Measurements from ENCODE around the gene BTNL9. TPM values are rescaled to one million over a fixed set of nuclear protein-coding genes. Genes with fewer than 3 reads are reported as not detected.
"Not testable (repeated sequence)": the region's sequence is repeated elsewhere in the genome, so short reads cannot be mapped to it uniquely, and the experiment has no call there.

Gene BTNL9
- total RNA-seq, 1 experiment from 2014 or later = 0.96 TPM

- H3K4me1 Mint-ChIP-seq; H4K8ac ChIP-seq (replicated peaks; ENCODE audit: insufficient read length, low read depth, low read length); H4K5ac ChIP-seq (ENCODE audit: insufficient read length, low read depth, low read length); H3K27ac Mint-ChIP-seq; DNase-seq; H3K4me1 ChIP-seq (ENCODE audit: insufficient read depth, low read length); H2BK15ac ChIP-seq (ENCODE audit: low read depth, low read length); H3K4me2 ChIP-seq (ENCODE audit: insufficient read depth, insufficient read length, low read length); H3K4me3 Mint-ChIP-seq; H3K9me3 ChIP-seq (ENCODE audit: control insufficient read depth, low read depth, low read length); H2BK20ac ChIP-seq (ENCODE audit: low read depth, low read length, poor library complexity, severe bottlenecking); H3K18ac ChIP-seq (ENCODE audit: insufficient read length, low read depth, low read length); H3K23ac ChIP-seq (ENCODE audit: insufficient read length, low read depth, low read length); H2AFZ ChIP-seq (ENCODE audit: low read length); H3T11ph ChIP-seq (ENCODE audit: low read length); H4K20me1 ChIP-seq (ENCODE audit: control insufficient read depth, insufficient read depth, insufficient read length); H4K91ac ChIP-seq (ENCODE audit: insufficient read length, low read depth, low read length); H3K27ac ChIP-seq (ENCODE audit: insufficient read length, low read depth, low read length); H3K36me3 Mint-ChIP-seq (ENCODE audit: insufficient read depth in 1 of 3, low read depth in 3 of 3); H3K23me2 ChIP-seq (ENCODE audit: insufficient read length, low read depth, low read length, poor library complexity, severe bottlenecking); H2BK120ac ChIP-seq (ENCODE audit: low read depth, low read length, poor library complexity, severe bottlenecking); H3K14ac ChIP-seq (ENCODE audit: insufficient read depth, low read length); H3K4ac ChIP-seq (ENCODE audit: low read depth, low read length); H3K56ac ChIP-seq (ENCODE audit: insufficient read length, low read depth, low read length); H3K9ac ChIP-seq (ENCODE audit: extremely low read depth, insufficient read length, low read length); H2AK5ac ChIP-seq (ENCODE audit: insufficient read length, low read length); H3K79me1 ChIP-seq (ENCODE audit: insufficient read depth, low read depth, low read length, poor library complexity, severe bottlenecking); H3K9me3 Mint-ChIP-seq; H3K79me2 ChIP-seq (ENCODE audit: insufficient read depth, low read length); H2BK5ac ChIP-seq (ENCODE audit: insufficient read length, low read length); H2BK12ac ChIP-seq (ENCODE audit: insufficient read length, low read depth, low read length): not testable (repeated sequence)
- peaks cover 18% of the 10 kb centered on the region for H3K27me3 ChIP-seq (ENCODE audit: insufficient read depth, low read length)
- WGBS (ENCODE audit: extremely low coverage, insufficient read length, low lambda C conversion rate) = no CpG with 5 or more reads among the region's 26 CpGs
- peaks cover 20% of the 10 kb centered on the region for H3K27me3 Mint-ChIP-seq (ENCODE audit: low read depth)
These were observed 56.8 kb downstream of the BTNL9 start for GRCh38 chr5:181096721-181097382.

GRCh38 chr5:181097383-181097753, 57.3 kb downstream of the BTNL9 start:
- H4K91ac ChIP-seq (ENCODE audit: insufficient read length, low read depth, low read length); H4K5ac ChIP-seq (ENCODE audit: insufficient read length, low read depth, low read length); H3K9me3 Mint-ChIP-seq; H3K23ac ChIP-seq (ENCODE audit: insufficient read length, low read depth, low read length); H3K9me3 ChIP-seq (ENCODE audit: control insufficient read depth, low read depth, low read length); H3K4me1 ChIP-seq (ENCODE audit: insufficient read depth, low read length); H3K4me3 Mint-ChIP-seq; H2AK5ac ChIP-seq (ENCODE audit: insufficient read length, low read length); H3K79me2 ChIP-seq (ENCODE audit: insufficient read depth, low read length); H3K9ac ChIP-seq (ENCODE audit: extremely low read depth, insufficient read length, low read length); H4K20me1 ChIP-seq (ENCODE audit: control insufficient read depth, insufficient read depth, insufficient read length); H2BK120ac ChIP-seq (ENCODE audit: low read depth, low read length, poor library complexity, severe bottlenecking); H2BK12ac ChIP-seq (ENCODE audit: insufficient read length, low read depth, low read length); H2BK20ac ChIP-seq (ENCODE audit: low read depth, low read length, poor library complexity, severe bottlenecking); H3T11ph ChIP-seq (ENCODE audit: low read length); H2BK15ac ChIP-seq (ENCODE audit: low read depth, low read length); DNase-seq; H3K4me2 ChIP-seq (ENCODE audit: insufficient read depth, insufficient read length, low read length); H4K8ac ChIP-seq (replicated peaks; ENCODE audit: insufficient read length, low read depth, low read length); H3K27ac Mint-ChIP-seq; H3K23me2 ChIP-seq (ENCODE audit: insufficient read length, low read depth, low read length, poor library complexity, severe bottlenecking); H3K18ac ChIP-seq (ENCODE audit: insufficient read length, low read depth, low read length); H3K4me1 Mint-ChIP-seq; H2BK5ac ChIP-seq (ENCODE audit: insufficient read length, low read length); H2AFZ ChIP-seq (ENCODE audit: low read length); H3K14ac ChIP-seq (ENCODE audit: insufficient read depth, low read length); H3K36me3 Mint-ChIP-seq (ENCODE audit: insufficient read depth in 1 of 3, low read depth in 3 of 3); H3K79me1 ChIP-seq (ENCODE audit: insufficient read depth, low read depth, low read length, poor library complexity, severe bottlenecking); H3K56ac ChIP-seq (ENCODE audit: insufficient read length, low read depth, low read length); H3K27ac ChIP-seq (ENCODE audit: insufficient read length, low read depth, low read length); H3K4ac ChIP-seq (ENCODE audit: low read depth, low read length): not testable (repeated sequence)
- WGBS (ENCODE audit: extremely low coverage, insufficient read length, low lambda C conversion rate) = no CpG with 5 or more reads among the region's 26 CpGs
- H3K27me3 ChIP-seq (ENCODE audit: insufficient read depth, low read length) = peaks cover 18% of the 10 kb centered on the region
- H3K27me3 Mint-ChIP-seq (ENCODE audit: low read depth) = peaks cover 20% of the 10 kb centered on the region
